Colon (tissue), 2 donors: ENCODE data around the gene UNC5B.

ENCODE experiments used
- FAIRE-seq: peaks from 2 replicates; lab custom pipeline; 2012; peaks lifted over from hg19 to GRCh38; lab: Jason Lieb, UNC
- donor health status: control.
- donor health status: control.

The UNC5B gene

DNA sequence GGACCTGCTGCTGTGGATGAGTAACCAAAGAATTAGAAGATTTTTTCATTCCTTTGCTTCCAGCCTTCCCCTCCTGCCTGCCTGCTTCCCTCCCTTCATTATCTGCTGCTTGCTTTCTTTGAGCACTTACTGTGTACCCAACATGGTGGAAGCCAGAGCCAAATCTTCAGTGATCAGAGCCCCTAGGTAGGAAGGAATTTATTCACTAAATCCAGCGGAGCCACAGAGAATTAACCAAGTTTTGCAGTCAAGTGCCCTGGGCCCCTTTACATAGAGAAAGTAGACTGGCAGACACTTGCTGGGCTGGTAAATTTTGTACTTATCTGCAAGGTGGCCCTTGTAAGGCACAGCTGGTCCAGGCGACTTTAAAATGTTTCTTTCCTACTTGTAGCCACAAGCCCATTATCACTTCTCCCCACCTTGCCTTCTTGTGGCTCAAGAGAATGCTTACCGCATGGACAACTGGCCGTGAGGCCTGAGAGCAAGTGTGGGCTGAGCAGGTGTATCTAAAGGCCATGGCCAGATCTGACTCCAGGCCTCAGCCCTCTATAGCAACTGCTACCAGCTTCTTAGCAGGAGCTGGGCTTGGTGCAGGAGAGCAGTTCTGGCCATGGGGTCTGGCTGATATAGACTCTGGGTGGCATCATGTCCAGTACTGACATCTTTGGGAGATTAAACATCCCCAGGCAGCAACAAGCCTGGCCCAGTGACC is 11.1 kb downstream of the UNC5B start:
- no peak for FAIRE-seq

DNA sequence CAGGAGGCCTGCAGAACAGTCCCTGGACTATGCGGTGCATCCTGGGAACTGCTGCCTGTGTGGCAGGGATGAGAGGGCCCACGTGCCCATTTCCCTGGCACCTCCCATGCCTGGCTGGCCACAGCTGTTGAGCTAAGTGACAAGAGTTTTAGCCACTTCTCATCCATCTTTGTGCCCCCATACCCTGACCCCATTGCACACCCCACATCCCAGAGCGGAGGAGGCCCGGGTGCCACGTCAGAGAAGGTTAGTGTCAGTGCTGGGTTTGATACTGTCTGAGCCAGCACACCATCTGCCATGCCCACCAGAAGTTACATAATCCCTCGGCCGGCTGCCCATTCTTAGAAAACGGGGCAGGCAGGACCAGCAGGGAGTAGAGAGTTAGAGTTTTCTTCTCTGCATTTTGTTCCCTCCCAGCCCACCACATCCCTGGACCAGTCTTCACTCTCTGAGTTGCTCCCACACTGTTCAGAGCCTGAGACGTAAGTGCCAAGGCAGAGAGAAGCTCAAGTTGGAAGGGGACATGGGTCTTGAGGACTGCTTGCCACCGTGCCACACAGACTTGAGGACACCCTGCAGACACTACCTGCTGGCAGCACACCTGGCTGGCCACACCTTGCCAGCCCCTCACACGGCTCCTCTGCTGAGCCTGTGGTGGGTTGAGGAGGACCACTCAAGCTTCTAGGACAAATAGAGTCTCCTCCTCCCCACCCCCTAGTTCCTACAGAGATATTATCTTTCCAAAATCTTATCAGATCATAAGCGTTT is 13.1 kb downstream of the UNC5B start:
- no peak for FAIRE-seq

DNA sequence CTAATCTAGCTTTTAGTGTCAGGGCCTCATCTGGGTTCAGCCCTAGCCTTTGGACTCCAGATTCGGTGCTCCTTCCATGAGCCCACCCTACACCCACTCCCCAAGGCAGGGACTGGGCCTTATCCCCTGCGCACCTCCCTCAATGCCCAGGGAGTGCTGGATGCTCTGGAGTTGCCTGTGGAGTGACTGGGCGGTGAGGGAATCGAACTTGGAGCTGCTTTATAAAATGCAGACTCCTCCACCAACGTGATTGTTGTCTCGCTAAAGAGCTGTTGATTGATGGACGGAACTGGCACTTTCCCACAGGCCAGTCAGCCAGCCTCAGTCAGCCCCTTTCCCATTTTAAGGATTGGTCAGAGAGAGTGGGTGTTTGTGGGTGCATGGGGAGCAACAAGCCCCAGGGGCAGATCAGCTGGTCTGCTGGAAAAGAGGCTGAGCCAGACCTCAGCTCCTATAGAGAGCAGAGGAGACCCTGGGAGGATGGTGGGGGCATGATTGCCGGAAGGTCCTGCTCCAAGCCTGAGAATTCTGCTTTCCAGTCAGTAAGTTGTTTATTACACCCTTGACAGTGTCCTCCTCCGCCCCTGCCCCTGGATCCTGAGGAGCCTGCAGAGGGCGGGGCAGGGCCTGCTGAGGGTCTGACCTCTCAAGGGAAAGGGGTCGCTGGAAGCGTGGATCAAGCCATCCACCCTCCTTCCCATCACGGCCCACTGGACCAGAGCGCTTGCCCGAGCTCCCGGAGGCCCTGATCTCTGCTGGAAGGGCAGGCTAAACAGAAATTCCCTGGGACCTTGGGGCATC is 16.7 kb downstream of the UNC5B start:
- FAIRE-seq = no peak

DNA sequence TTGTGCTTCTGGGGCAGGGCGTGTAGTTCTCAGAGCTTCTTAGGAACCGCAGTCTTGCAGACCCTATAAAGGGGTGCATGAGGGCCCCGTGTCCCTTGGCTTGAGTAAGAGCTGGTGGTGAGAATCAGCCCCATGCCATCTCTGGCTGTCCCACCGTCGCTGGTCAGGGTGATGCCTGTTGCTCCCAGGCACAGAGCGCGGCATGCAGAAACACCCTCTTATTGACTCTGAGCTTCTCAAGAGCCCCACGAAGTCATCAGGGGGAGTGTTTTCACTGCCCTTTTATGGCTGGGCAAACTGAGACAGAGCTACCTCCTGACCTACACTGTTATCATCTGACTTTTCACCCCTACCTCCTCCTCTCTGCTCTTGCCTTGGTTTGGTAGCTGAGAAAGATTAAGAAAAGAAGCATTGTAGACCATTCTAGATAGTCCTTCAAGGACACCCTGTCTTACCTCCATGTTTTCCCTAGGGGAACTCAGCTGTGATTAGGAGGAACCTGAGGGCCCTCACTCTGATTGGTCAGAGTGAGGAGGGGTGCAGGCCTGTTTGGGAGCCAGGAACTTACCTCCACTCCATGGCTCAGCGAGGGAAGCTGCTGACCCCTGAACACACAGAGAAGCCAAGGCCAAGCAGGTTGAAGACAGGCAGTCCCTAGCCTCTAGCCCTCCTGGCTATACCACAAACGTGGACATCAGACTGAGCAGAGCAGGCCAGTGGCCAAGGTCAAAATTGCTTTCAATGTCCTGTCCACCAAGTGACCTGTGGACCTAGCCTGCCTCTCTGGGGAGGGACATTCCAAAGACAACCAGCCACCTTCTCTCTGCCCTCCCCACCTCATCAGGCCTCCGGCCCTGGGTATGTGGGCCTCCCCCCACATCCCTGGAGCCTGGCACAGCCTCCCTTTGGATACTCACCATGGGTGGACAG is 17.6 kb downstream of the UNC5B start:
- FAIRE-seq = no peak

DNA sequence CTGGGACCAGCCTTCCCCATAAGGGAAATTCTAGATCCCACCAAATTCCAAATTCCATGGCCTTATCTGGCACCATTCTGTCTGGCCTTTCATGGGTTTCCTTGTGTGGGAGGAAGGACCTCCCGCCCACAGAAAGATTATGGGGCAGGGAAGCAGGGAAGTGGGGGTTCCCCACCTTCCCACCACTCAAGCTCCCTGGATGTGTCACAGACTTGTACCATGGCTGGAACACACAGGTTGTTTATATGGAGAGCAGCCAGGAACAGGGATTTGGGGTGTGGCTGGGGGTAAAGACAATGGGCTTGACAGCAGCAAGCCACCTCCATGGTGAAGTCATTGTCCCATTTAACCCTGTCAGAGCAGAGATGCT is 18.3 kb downstream of the UNC5B start:
- no peak for FAIRE-seq

DNA sequence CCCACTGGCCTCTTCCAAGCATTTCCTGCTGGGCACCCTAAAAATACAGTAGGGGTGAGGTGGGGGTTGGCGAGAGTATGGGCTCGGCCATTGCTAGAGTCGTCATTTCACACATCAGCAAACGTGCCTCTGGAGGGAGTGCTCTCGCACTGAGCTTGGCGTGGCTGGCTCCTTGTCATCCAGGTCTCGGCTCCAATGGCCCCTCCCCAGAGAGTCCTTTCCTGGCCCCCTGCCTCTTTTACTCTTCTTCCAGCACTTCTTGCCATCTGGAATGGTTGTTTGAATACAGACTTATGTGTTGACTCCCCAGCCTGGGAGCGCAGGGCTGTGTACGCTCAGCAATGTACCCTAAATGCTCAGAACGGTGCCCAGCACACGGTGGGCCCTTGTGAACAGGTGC is 18.8 kb downstream of the UNC5B start:
- FAIRE-seq = no peak

DNA sequence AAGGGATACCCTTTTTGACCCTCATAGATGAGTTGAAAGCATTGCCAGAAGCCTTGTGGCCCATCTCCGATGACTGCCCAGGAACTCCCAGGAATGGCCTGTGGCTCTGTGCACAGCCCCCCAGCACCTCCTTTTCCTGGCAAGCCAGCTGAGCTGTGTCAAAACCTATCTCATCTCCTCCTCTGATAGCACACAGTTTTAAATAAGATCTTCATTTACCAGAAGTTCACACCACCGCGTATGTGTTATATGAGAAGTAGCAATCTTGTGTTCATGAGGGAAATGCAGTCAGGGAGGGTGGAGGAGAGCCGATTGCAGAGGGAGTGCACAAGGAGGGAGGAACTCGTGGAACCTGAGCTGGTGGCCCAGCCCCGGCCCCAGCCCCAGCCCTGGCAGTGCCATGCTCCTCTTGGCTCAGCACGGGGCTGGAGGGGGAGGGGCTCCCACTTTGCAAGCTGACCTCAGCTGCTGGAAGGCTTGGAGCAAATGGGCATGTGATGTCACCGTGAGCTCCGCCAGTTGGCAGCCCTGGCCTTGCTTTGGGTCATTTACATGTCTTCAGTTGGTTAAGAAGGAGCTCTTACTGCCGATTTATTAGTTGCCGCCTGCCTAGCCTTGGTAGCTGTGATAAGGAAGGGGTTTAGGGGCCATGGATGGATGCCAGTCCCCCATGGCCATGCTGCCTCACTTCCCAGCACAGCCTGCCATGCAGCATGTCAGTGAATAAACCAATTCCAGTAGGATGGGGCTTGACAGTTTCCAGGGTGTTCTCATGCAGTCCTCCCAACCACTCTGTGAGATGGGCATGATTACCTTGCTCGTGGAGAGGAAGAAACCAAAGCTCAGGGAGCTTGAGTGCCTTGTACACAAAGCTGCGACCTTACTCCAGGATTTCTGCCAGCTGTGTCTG is 20.0 kb downstream of the UNC5B start:
- FAIRE-seq = no peak

DNA sequence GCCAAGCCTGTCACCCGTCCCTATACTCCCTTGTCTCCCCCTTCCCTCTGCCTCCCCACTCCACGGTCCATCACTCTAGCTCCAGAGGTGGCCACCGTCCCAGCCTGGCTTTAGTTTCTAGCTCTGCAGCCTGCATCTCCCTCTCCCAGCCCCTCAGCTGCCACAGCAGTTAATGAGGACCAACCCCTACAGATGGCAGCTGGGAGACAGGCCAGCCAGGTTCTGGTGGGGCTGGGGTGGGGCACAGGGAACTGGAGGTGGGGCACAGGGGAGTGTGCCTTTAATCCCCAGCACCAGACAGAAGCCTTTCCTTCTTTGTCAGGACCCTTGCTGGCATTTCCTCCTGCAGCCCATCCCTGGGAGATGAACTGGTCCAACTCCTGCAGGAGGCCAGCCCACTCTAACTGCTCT is 21.1 kb downstream of the UNC5B start:
- no peak for FAIRE-seq

DNA sequence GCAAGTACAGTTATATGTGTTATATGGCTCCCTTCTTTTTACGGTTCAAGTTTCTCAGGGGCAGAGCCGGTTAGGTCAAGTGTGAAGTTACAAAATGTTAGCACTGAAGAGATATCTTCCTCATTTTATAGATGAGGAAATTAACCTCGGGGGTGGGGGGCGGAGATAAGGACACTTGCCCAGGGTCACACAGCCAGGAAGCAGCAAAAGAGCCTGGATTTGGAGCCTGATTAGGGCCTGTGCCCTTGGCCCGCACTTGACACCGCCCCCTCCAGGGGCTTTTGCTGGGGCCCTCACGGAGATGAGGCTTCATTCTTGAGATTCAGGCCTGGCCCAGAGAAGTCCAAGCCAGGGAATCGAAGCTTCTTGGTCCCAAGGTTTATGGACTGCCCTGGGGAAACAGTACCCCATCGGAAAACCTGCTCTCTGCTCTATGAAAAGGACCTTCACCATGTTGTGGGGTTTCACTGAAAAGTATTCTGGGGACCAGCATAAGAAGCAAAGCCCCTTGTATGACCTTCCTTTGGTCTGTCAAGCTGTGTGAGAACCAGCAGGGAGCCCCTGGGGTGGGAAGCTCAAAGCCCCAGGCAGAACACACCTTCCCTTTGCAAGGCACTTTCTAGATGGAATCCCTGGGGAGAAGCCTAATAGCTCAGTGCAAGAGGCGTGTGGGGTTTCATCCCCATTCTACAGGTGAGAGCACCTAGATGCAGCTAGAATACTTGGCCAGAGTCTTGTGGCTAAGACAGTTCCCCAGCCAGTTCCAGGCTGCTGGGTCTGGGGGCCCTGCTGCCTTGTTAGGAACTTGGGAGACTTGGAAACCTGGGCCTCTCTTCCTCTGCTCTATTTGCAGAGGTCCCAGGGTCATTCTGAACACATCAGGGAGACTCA is 21.9 kb downstream of the UNC5B start:
- no peak for FAIRE-seq

DNA sequence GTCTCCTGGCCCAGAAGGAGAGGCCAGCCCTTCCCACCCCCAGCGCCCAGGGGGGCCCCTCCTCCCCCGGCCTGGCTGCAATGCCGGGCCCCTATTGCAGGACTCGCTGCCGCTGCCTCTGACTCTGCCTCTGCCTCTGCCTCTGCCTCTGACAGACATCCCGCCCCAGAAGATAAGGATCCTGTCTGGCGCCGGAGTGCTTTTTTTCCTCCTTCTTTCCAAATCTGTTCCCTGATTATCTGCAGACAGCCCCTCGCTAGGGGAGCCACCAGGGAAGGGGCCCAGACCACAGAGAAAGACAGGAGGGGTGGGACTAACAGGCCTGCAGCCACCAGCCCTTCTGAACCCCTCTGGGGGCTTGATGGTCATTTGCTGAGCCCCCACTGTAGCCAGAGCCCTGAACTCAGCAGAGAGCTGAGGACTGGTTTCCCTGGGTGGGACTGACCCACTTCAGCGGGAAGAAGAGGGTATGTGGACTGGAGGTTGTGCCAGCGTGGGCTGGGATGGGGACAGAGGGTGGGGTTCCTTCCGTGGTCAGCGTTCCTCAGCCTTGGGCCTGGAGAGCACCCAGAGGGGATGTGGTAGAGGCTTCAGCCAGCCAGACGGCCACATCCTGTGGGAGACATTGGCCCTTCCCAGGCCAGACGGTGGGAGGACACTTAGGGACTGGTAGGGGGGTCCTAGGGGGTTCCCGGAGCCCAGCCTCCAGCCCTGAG is 22.8 kb downstream of the UNC5B start:
- no peak for FAIRE-seq

DNA sequence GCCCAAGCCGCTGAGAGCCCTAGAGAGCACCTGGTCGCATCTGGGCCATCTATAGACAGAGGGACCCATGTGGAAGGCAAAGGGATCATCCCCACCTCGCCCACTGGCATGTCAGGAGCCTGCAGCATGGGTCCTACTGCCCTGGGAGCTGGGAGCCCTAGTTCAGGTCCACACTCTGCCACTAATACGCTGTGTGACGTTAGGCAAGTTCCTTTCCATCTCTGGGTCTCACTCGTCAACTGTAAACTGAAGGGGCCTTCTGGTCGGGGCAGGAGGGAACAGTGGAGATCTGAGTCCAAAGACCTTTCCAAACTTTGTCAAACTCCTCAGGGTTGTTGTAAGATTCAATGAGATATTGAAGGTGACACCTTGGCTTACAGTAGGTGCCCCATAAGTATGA is 23.4 kb downstream of the UNC5B start:
- no peak for FAIRE-seq

DNA sequence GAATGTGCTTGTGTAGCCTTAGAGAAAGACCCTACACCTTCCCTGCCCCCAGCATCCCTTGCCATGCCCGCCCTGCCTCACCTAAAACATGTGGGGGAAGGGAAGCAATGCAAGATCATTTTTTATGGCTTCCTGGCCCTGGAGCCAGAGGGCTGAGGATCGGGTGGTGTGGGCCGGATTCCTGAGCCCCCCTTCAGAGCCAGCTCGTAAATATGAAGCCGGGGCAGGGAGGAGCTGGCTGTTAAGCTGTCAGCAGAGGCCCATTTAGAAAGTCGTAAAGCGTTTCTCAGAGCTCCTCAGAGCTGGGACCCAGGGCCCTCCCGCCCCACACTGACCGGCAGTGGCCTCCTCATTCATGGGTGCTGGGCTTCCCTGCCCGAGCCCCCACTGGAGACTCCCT is 23.9 kb downstream of the UNC5B start:
- no peak for FAIRE-seq

DNA sequence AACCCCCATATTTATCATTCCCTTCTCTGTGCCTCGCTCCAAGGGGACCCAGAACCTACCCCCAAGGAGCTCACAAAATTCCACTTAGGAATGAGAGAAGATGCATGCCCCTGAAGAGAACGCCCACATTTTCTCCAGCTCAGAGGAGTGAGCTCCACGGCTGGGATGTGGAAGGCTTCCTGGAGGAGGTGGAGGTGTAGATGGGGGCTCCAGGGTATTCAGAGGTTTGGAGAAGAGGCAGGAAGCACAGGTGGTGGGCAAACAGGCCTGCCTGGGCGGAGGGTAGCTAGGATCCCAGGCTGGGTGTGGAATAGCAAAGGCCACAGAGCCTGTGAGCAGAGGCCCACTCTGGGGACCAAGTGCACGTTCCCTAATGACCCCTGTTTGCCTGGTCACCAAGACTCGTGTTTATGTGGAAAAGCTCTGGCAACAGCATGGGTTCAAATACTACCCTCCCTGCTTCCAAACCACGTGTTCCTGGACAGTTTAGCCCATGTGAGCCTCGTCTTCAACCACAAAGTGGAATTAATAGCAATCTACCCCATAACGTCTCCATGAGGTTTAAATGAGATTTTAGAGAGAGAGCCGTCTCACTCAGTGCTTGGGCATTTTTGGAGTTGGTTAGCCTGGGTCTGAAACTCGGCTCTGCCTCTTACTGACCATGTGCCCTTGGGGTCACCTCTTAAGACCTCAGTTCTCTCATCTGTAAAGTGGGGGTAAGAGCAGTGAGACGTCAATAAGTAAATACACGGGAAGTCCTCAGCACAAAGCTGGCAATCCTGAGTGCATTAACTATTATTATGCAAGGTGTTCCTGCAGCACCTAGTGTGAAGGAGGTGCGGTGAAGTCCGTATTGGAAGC is 24.7 kb downstream of the UNC5B start:
- FAIRE-seq = no peak

DNA sequence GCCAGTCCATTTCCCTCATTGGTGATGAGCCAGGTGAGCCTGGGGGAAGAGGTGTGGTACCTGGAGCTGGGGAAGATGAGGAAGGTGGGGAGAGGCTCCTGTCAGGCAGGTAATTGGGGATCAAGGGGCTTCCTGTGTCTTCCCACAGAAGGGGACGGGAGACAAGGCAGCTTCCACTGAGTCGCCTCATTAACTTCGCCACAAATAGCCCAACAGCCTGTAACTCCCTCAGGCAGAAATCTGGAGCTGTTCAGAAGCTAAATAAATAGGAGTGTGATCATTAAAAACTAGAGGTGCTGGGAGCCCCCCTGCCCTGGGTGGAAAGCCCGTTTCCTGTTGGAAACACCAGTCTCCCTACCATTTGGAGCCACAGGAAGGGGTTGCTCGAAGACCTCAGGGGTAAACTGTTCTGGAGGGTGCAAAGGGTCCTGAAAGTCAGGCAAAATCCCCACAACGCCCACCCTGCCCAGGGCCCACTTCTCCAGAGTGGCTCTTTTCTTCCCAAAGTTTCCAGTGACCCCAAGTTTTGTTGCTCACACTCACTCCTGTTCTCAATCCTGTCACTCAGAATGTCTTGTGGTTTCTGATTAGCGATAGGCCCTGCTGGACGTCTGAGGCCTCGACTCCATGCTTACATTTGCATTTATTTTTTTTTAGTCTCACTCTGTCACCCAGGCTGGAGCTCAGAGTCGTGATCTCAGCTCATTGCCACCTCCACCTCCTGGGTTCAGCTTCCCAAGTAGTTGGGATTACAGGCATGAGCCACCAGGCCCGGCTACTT is 25.7 kb downstream of the UNC5B start:
- no peak for FAIRE-seq

DNA sequence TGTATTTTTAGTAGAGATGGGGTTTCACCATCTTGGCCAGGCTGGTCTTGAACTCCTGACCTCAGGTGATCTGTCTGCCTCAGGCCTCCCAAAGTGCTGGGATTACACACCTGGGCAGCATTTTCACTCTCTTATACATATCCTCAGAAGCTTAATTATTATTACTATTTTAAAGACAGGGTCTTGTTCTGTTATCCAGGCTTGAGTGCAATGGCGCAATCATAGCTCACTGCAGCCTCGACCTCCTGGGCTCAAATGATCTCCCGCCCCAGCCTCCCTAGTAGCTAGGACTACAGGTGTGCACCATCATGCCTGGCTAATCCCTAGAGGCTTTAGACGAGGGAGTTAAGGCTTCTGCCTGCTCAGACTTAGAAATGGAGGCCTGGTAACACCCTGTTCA is 26.3 kb downstream of the UNC5B start:
- no peak for FAIRE-seq

DNA sequence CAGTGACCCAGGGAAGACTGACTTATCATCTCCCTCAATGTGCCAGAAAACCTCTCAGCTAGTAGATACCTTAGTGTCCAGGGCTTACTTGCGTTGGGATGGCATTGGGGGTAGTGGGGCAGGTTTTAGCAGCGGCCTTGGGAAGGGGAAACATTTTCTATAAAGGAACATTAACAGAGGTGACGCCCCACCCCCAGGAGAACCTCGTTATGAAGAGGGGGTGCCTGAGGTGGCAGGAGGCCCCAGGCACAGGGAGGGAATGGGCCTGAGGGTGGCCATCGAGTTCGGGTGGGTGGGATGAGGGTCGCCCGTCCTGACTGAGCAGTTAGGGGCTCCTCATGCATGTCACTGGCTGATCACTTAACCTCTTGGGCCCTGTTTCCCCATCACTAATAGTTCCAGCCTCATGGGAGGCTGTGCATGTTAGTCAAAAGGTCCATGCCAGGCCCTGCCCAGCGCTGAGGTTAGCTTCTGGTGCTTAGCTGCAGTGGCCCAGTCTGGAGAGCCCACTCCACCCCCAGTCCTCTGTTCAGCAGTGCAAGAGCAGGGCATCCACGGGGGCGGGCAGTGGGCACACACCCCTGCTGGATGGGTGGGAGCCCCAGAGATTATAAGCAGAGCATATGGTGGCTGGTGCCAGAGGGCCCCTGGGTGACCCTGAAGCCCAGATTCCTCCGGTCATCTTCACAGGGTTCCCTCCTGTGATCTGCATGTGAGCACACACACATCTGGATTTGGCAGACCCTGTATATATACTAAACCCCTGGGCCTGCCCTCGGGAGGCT is 27.0 kb downstream of the UNC5B start:
- no peak for FAIRE-seq
